ENCODE results near the gene KAZALD1.

GRCh38 chr10:101052285-101052684, 9.5 kb upstream of the KAZALD1 start:
- no peak for TF ChIP-seq POLR2AphosphoS5 (IDR thresholded peaks at IDR 0.05)
- no peak for TF ChIP-seq CTCF (IDR thresholded peaks at IDR 0.05 in 8 of 11, conservative IDR thresholded peaks at IDR 0.05 in 3 of 11)
- no peak for TF ChIP-seq POLR2A (IDR thresholded peaks at IDR 0.05)

Data from spleen (tissue), 7 donors.